Astrocyte (in vitro differentiated cells and primary cell): ENCODE data around the gene TMEM220. TPM values are rescaled to one million over a fixed set of nuclear protein-coding genes. Genes with fewer than 3 reads are reported as not detected.

Experiments
- DNase-seq: peaks from one replicate; pipeline ENCODE4 v3.0.0-alpha.2; 2010; ENCODE audit warnings: low read depth
- FAIRE-seq: peaks from 2 replicates; lab custom pipeline; 2011; peaks lifted over from hg19 to GRCh38; lab: Jason Lieb, UNC
- H2AFZ ChIP-seq: 2 replicates; pipeline ENCODE4 v1.6.0; 2012; ENCODE audit warnings: low read depth, low read length, inconsistent platforms
- H3K27ac ChIP-seq: 2 replicates; pipeline ENCODE4 v1.5.1; 2011; ENCODE audit warnings: low read depth, low read length, inconsistent platforms
- H3K27me3 ChIP-seq: 2 replicates; pipeline ENCODE4 v1.6.0; 2011; ENCODE audit warnings: low read length, inconsistent platforms; ENCODE audit not compliant: insufficient read depth
- H3K36me3 ChIP-seq: 2 replicates; pipeline ENCODE4 v1.5.1; 2011; ENCODE audit warnings: low read length, inconsistent platforms; ENCODE audit not compliant: insufficient read depth
- H3K4me1 ChIP-seq: 2 replicates; pipeline ENCODE4 v1.5.1; 2011; ENCODE audit warnings: low read length, inconsistent platforms; ENCODE audit not compliant: insufficient read depth
- H3K4me2 ChIP-seq: 2 replicates; pipeline ENCODE4 v1.6.0; 2012; ENCODE audit warnings: low read length, inconsistent platforms
- H3K4me3 ChIP-seq: 2 replicates; pipeline ENCODE4 v1.5.1; 2011; ENCODE audit warnings: low read depth, mild to moderate bottlenecking, low read length, inconsistent platforms; ENCODE audit not compliant: insufficient read depth
- H3K79me2 ChIP-seq: 2 replicates; pipeline ENCODE4 v1.6.0; 2012; ENCODE audit warnings: mild to moderate bottlenecking, low read length, inconsistent platforms; ENCODE audit not compliant: insufficient read depth
- H3K9ac ChIP-seq: 2 replicates; pipeline ENCODE4 v1.6.0; 2012; ENCODE audit warnings: mild to moderate bottlenecking, low read length, inconsistent platforms
- H3K9me3 ChIP-seq: 2 replicates; pipeline ENCODE4 v1.5.1; 2012; ENCODE audit warnings: low read depth, mild to moderate bottlenecking, low read length, inconsistent platforms; ENCODE audit not compliant: insufficient read depth
- H4K20me1 ChIP-seq: 2 replicates; pipeline ENCODE4 v1.6.0; 2012; ENCODE audit warnings: low read length, inconsistent platforms; ENCODE audit not compliant: insufficient read depth
- H3K27ac Mint-ChIP-seq: one replicate; pipeline ENCODE4 v1.8.0; 2021; ENCODE audit warnings: mild to moderate bottlenecking, mixed read lengths; ENCODE audit not compliant: unreplicated experiment
- H3K27me3 Mint-ChIP-seq: one replicate; pipeline ENCODE4 v1.8.0; 2021; ENCODE audit warnings: low read depth, mixed read lengths; ENCODE audit not compliant: unreplicated experiment
- H3K36me3 Mint-ChIP-seq: one replicate; pipeline ENCODE4 v1.8.0; 2021; ENCODE audit warnings: low read depth, mixed read lengths; ENCODE audit not compliant: unreplicated experiment
- H3K4me1 Mint-ChIP-seq: one replicate; pipeline ENCODE4 v1.8.0; 2021; ENCODE audit warnings: low read depth, mixed read lengths; ENCODE audit not compliant: unreplicated experiment
- H3K4me3 Mint-ChIP-seq: one replicate; pipeline ENCODE4 v1.8.0; 2021; ENCODE audit warnings: mild to moderate bottlenecking, moderate library complexity, mixed read lengths; ENCODE audit not compliant: unreplicated experiment
- H3K9me3 Mint-ChIP-seq: one replicate; pipeline ENCODE4 v1.8.0; 2021; ENCODE audit warnings: mild to moderate bottlenecking, mixed read lengths; ENCODE audit not compliant: unreplicated experiment
- CTCF ChIP-seq: IDR thresholded peaks from 2 replicates; pipeline ENCODE4 v1.5.1; 2011; ENCODE audit warnings: low read depth, mild to moderate bottlenecking, inconsistent platforms, low read length, moderate library complexity; ENCODE audit not compliant: insufficient read depth
- EZH2 ChIP-seq: IDR thresholded peaks from 2 replicates; pipeline ENCODE4 v1.6.1; 2012; ENCODE audit warnings: mild to moderate bottlenecking, low read length, inconsistent platforms; ENCODE audit not compliant: insufficient read depth
- total RNA-seq: library from RNA; stranded (reverse); gene quantifications from 2 replicates; pipeline ENCODE4 v1.2.1, GENCODE V29; 2021

Gene TMEM220
- total RNA-seq, 1 donor from 2014 or later, result 1.0 TPM

- H3K4me3 ChIP-seq, result no peak overlapping the region
- H3K27me3 ChIP-seq, result no peaks in the 10 kb centered on the region
- H3K9me3 ChIP-seq, result peaks cover 11% of the 10 kb centered on the region
- no peak for TF ChIP-seq CTCF
- TF ChIP-seq EZH2, result no peak
- DNase-seq (no peak), FAIRE-seq (no peak)
- H3K27ac Mint-ChIP-seq, result no peak overlapping the region
- no peaks in the 10 kb centered on the region for H3K79me2 ChIP-seq
- no peaks in the 10 kb centered on the region for H3K4me1 Mint-ChIP-seq
- no peaks in the 10 kb centered on the region for H4K20me1 ChIP-seq
- peaks cover 8% of the 10 kb centered on the region for H3K9me3 Mint-ChIP-seq
- H3K9ac ChIP-seq, result no peak overlapping the region
- H3K27ac ChIP-seq, result no peak overlapping the region
- no peaks in the 10 kb centered on the region for H3K4me1 ChIP-seq
- H2AFZ ChIP-seq, result no peak overlapping the region
- H3K4me3 Mint-ChIP-seq, result no peak overlapping the region
- H3K36me3 Mint-ChIP-seq, result no peaks in the 10 kb centered on the region
- H3K27me3 Mint-ChIP-seq, result peaks cover 3% of the 10 kb centered on the region
- H3K36me3 ChIP-seq, result no peaks in the 10 kb centered on the region
- no peak overlapping the region for H3K4me2 ChIP-seq
Measured at GRCh38 chr17:10771148-10771547, 41.3 kb upstream of the TMEM220 start.

GRCh38 chr17:10769840-10770239, 40.0 kb upstream of the TMEM220 start:
- Mint-ChIP-seq H3K9me3 (peaks cover 6% of the 10 kb centered on the region), H3K27ac (no peak overlapping the region), H3K4me1 (no peaks in the 10 kb centered on the region), H3K27me3 (peaks cover 3% of the 10 kb centered on the region), H3K4me3 (no peak overlapping the region), H3K36me3 (no peaks in the 10 kb centered on the region)
- Histone ChIP-seq H3K9me3 (peaks cover 12% of the 10 kb centered on the region), H3K27ac (no peak overlapping the region), H3K27me3 (no peaks in the 10 kb centered on the region), H3K36me3 (no peaks in the 10 kb centered on the region), H3K4me1 (no peaks in the 10 kb centered on the region), H4K20me1 (no peaks in the 10 kb centered on the region), H2AFZ (no peak overlapping the region), H3K79me2 (no peaks in the 10 kb centered on the region), H3K4me3 (no peak overlapping the region), H3K4me2 (no peak overlapping the region), H3K9ac (no peak overlapping the region)
- TF ChIP-seq EZH2 (no peak), CTCF (no peak)
- DNase-seq (no peak), FAIRE-seq (no peak)

GRCh38 chr17:10768750-10769251, 39.0 kb upstream of the TMEM220 start:
- H3K27ac ChIP-seq, result no peak overlapping the region
- DNase-seq (no peak), FAIRE-seq (no peak)
- H3K9me3 Mint-ChIP-seq, result peaks cover 6% of the 10 kb centered on the region
- H3K9ac ChIP-seq, result no peak overlapping the region
- no peak overlapping the region for H3K4me3 ChIP-seq
- no peak overlapping the region for H2AFZ ChIP-seq
- H3K9me3 ChIP-seq, result peaks cover 12% of the 10 kb centered on the region
- no peaks in the 10 kb centered on the region for H3K4me1 ChIP-seq
- no peak for TF ChIP-seq CTCF
- TF ChIP-seq EZH2, result no peak
- H3K27me3 Mint-ChIP-seq, result peaks cover 3% of the 10 kb centered on the region
- H3K36me3 Mint-ChIP-seq, result no peaks in the 10 kb centered on the region
- H3K4me2 ChIP-seq, result no peak overlapping the region
- no peaks in the 10 kb centered on the region for H3K4me1 Mint-ChIP-seq
- H3K4me3 Mint-ChIP-seq, result no peak overlapping the region
- H3K27me3 ChIP-seq, result no peaks in the 10 kb centered on the region
- no peaks in the 10 kb centered on the region for H3K79me2 ChIP-seq
- H3K36me3 ChIP-seq, result no peaks in the 10 kb centered on the region
- H3K27ac Mint-ChIP-seq, result no peak overlapping the region
- H4K20me1 ChIP-seq, result no peaks in the 10 kb centered on the region
